ENCODE results near the gene CTSO. TPM values are rescaled to one million over a fixed set of nuclear protein-coding genes. Genes with fewer than 3 reads are reported as not detected.

Gene CTSO
- total and polyA plus RNA-seq, 2 experiments from 2014 or later, result 0.44 to 0.83 TPM

GRCh38 chr4:155954939-155955338, 1.3 kb upstream of the CTSO start (continued):
- no peak for TF ChIP-seq ZNF462 (CRISPR knock-in tag; IDR thresholded peaks at IDR 0.05)
- TF ChIP-seq STAT1 (IDR thresholded peaks at IDR 0.05; ENCODE audit: unreplicated experiment), result no peak
- no peak for TF ChIP-seq JUNB (IDR thresholded peaks at IDR 0.05; ENCODE audit: unreplicated experiment)
- TF ChIP-seq CREB1 (CRISPR knock-in tag; IDR thresholded peaks at IDR 0.05; ENCODE audit: low read depth), result no peak

- H3K9me3 Mint-ChIP-seq, result no peaks in the 10 kb centered on the region
- Histone ChIP-seq H3F3A (replicated peaks; ENCODE audit: low read depth) (no peaks in the 10 kb centered on the region), H3K27me3 (ENCODE audit: insufficient read depth) (no peaks in the 10 kb centered on the region), H3K4me3 (peak overlapping the region; percentile 89), H2AFZ (peak overlapping the region; percentile 100), H3K79me2 (replicated peaks; ENCODE audit: insufficient read depth) (no peaks in the 10 kb centered on the region), H3K4me2 (peak overlapping the region; percentile 90), H3K9me2 (ENCODE audit: insufficient read depth) (no peaks in the 10 kb centered on the region), H3K4me1 (ENCODE audit: insufficient read depth) (no peaks in the 10 kb centered on the region; the same call in 1 of the 2 replicates), H4K20me1 (replicated peaks; ENCODE audit: insufficient read depth) (no peaks in the 10 kb centered on the region), H3K27ac (ENCODE audit: low read depth) (no peak overlapping the region), H3K36me3 (ENCODE audit: insufficient read depth) (no peaks in the 10 kb centered on the region)
- peak overlapping the region; percentile 90 for H3K4me3 Mint-ChIP-seq
- no peak overlapping the region for H3K27ac Mint-ChIP-seq
- DNase-seq (ENCODE audit: low spot score) (no peak), ATAC-seq (no peak)
- H3K27me3 Mint-ChIP-seq (ENCODE audit: insufficient read depth, low read depth, poor library complexity), result peaks cover 3% of the 10 kb centered on the region
- H3K4me1 Mint-ChIP-seq, result no peaks in the 10 kb centered on the region
- H3K36me3 Mint-ChIP-seq (ENCODE audit: low read depth), result no peaks in the 10 kb centered on the region
- TF ChIP-seq ZNF462 (CRISPR knock-in tag; IDR thresholded peaks at IDR 0.05) (no peak), ETS1 (IDR thresholded peaks at IDR 0.05) (no peak)
Observed at GRCh38 chr4:155954118-155954685, 536 bp upstream of the CTSO start.

Measured in GM23338 (cell line).